Parathyroid adenoma (tissue), 2 donors: ENCODE results near the gene TGM4.
"Not testable (repeated sequence)": the region's sequence is repeated elsewhere in the genome, so short reads cannot be mapped to it uniquely, and the experiment has no call there.

Experiments
- H2AFZ ChIP-seq: fragments of 300-600 bp; sonication (generic); one replicate; pipeline ENCODE4 v1.7.0; 2017; ENCODE audit warnings: antibody characterized with exemption, mild to moderate bottlenecking
- H3K27ac ChIP-seq: fragments of 300-600 bp; sonication (generic); one replicate; pipeline ENCODE4 v1.7.0; 2017
- H3K27me3 ChIP-seq: fragments of 300-600 bp; sonication (generic); one replicate; pipeline ENCODE4 v1.7.0; 2017; ENCODE audit warnings: low read length; ENCODE audit not compliant: control insufficient read depth, insufficient read depth
- H3K36me3 ChIP-seq: fragments of 300-600 bp; sonication (generic); one replicate; pipeline ENCODE4 v1.7.0; 2017; ENCODE audit warnings: low read length; ENCODE audit not compliant: control insufficient read depth, insufficient read depth
- H3K4me1 ChIP-seq: fragments of 300-600 bp; sonication (generic); one replicate; pipeline ENCODE4 v1.7.0; 2017; ENCODE audit warnings: control low read depth
- H3K4me2 ChIP-seq: fragments of 300-600 bp; sonication (generic); one replicate; pipeline ENCODE4 v1.7.0; 2017; ENCODE audit warnings: low read length
- H3K4me3 ChIP-seq: fragments of 300-600 bp; sonication (generic); one replicate; pipeline ENCODE4 v1.7.0; 2017; ENCODE audit warnings: low read depth, low read length
- H3K79me2 ChIP-seq: fragments of 300-600 bp; sonication (generic); one replicate; pipeline ENCODE4 v1.7.0; 2017; ENCODE audit warnings: control low read depth
- H3K9ac ChIP-seq: fragments of 300-600 bp; sonication (generic); one replicate; pipeline ENCODE4 v1.7.0; 2017; ENCODE audit warnings: mild to moderate bottlenecking
- H3K9me3 ChIP-seq: fragments of 300-600 bp; sonication (generic); one replicate; pipeline ENCODE4 v1.7.0; 2017; ENCODE audit warnings: low read length; ENCODE audit not compliant: control insufficient read depth
- TF ChIP-seq, protein P1 (sequence below): fragments of 300-600 bp; sonication (generic); IDR thresholded peaks from one replicate; pipeline ENCODE4 v1.7.0; 2017; ENCODE audit warnings: antibody characterized with exemption, mild to moderate bottlenecking
- donor health status: primary hyperparathyroidism.

Gene TGM4

DNA sequence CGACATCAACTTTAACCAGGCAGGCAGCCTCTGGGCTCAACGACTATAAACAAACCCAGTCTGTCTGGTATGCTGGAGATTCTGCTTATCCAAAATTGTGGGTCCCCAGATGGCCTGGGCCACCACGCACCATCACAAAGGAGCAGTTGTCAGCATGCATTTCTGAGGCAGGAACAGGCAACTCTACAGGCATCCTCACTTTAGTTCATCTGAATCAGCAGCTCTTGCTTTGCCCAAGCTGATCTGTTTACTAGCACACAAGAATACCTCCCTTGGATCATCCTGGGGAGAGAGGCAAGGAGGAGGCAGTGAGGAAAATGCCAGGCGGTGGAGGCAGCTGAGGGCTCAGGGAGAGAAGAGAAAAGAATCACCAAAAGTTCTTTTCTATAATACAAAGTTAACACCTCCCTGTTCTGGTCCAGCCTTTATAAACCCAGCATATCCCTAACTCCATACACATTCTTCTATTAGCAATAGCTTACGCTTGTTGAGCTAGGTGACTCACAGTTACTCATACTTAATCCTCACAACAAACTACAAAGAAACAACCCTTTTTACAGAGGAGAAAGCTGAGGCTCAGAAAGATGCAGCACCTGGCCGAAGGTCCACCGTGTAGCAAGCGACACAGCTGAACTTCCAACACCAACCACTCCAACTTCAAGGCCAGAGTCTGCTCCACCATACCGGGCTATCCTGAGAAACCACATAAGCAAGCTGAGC lies 68.0 kb downstream of the TGM4 start:
- Histone ChIP-seq H3K9ac (no peak overlapping the region), H3K27ac (no peak overlapping the region), H3K9me3 (no peaks in the 10 kb centered on the region), H3K4me3 (no peak overlapping the region), H3K36me3 (no peaks in the 10 kb centered on the region), H3K27me3 (no peaks in the 10 kb centered on the region), H2AFZ (no peak overlapping the region), H3K79me2 (peaks cover 7% of the 10 kb centered on the region), H3K4me2 (no peak overlapping the region), H3K4me1 (no peaks in the 10 kb centered on the region)
- TF ChIP-seq, protein P1, sequence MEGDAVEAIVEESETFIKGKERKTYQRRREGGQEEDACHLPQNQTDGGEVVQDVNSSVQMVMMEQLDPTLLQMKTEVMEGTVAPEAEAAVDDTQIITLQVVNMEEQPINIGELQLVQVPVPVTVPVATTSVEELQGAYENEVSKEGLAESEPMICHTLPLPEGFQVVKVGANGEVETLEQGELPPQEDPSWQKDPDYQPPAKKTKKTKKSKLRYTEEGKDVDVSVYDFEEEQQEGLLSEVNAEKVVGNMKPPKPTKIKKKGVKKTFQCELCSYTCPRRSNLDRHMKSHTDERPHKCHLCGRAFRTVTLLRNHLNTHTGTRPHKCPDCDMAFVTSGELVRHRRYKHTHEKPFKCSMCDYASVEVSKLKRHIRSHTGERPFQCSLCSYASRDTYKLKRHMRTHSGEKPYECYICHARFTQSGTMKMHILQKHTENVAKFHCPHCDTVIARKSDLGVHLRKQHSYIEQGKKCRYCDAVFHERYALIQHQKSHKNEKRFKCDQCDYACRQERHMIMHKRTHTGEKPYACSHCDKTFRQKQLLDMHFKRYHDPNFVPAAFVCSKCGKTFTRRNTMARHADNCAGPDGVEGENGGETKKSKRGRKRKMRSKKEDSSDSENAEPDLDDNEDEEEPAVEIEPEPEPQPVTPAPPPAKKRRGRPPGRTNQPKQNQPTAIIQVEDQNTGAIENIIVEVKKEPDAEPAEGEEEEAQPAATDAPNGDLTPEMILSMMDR: no peak

DNA sequence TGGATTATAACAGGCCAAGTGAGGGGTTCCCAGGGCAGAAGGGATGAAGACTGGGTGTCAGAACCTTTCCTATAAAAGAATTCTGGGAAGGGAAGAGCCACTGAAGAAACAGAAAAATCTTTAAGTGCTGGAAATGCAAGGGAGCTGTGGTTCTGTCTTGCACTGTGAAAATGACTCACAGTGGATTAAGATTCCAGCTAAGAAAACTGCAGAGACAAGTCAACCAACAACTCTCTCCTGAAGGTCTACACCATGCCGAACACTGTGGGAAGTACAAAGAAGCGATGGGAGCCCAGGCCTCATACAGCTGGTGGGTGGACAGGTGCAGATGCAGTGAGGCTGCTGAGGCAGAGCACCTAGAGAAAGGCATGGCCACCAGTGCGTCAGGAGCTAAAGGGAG lies 73.8 kb downstream of the TGM4 start:
- Histone ChIP-seq H3K4me2 (no peak overlapping the region), H3K9ac (no peak overlapping the region), H3K4me3 (no peak overlapping the region), H3K27ac (no peak overlapping the region), H3K9me3 (no peaks in the 10 kb centered on the region), H3K36me3 (no peaks in the 10 kb centered on the region), H3K79me2 (peaks cover 9% of the 10 kb centered on the region), H3K27me3 (no peaks in the 10 kb centered on the region), H3K4me1 (no peaks in the 10 kb centered on the region), H2AFZ (no peak overlapping the region)
- TF ChIP-seq, protein P1: no peak

DNA sequence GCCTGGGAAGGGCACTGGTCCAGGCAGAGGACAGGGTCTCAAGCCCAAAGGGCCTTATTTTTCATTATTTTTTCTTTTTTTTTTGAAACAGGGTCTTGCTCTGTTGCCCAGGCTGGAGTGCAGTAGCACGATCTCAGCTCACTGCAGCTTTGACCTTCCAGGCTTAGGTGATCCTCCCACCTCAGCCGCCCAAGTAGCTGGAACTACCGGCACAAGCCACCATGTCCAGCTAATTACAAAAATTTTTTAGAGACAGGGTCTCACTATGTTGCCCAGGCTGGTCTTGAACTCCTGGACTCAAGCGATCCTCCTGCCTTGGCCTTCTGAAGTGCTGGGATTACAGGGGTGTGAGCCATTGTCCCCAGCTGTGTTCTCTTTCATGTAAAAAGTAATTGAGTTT lies 75.4 kb downstream of the TGM4 start:
- H3K4me2 ChIP-seq, H3K4me1 ChIP-seq, H3K36me3 ChIP-seq, H3K27me3 ChIP-seq, H3K9ac ChIP-seq, H2AFZ ChIP-seq, H3K9me3 ChIP-seq, H3K27ac ChIP-seq, H3K4me3 ChIP-seq: not testable (repeated sequence)
- H3K79me2 ChIP-seq: peaks cover 18% of the 10 kb centered on the region

DNA sequence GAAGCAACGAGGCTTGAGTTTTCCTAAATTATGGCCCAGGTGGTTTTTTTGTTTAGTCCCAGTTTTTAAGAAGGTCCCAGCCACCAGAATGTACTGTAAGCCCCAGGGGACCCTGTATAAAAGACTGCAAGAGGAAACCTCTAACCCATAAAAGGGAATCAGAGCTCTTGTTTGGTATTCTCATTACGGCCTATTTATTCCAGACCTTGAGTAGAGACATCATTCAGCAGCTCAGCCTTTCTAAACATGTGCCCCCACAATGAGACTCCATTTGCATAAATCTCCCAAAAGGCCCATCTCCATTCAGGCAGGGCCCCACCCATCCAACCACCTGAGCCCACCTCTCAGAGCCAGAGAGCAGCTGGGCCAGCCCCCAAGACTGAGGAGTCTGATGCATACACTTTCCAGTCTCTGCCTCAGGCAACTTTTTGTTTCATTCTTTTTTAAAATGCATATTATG lies 75.9 kb downstream of the TGM4 start:
- peaks cover 21% of the 10 kb centered on the region for H3K79me2 ChIP-seq
- no peaks in the 10 kb centered on the region for H3K27me3 ChIP-seq
- H2AFZ ChIP-seq: no peak overlapping the region
- H3K4me2 ChIP-seq: no peak overlapping the region
- H3K36me3 ChIP-seq: no peaks in the 10 kb centered on the region
- no peaks in the 10 kb centered on the region for H3K4me1 ChIP-seq
- no peak overlapping the region for H3K27ac ChIP-seq
- TF ChIP-seq, protein P1: no peak
- H3K9me3 ChIP-seq: no peaks in the 10 kb centered on the region
- no peak overlapping the region for H3K9ac ChIP-seq
- no peak overlapping the region for H3K4me3 ChIP-seq

DNA sequence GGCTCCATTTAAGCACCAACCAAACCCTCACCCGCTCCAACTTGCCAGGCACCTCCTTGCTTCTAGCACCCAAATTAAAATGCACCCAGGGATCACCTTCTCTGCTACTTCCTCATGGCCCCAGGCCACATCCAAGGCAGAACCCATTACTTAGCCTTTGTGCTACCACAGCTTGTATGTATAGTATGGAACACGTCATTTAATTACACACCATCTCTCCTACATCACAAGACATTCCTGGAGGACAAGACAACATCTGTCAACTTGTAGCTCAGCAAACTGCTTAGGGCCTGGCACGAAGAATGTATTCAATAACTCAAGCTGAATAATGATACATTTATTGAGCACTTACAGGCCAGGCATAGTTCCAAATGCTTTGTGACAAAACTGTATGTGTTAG lies 78.3 kb downstream of the TGM4 start:
- TF ChIP-seq, protein P1: no peak
- Histone ChIP-seq H3K4me3 (no peak overlapping the region), H3K9ac (no peak overlapping the region), H3K36me3 (no peaks in the 10 kb centered on the region), H3K79me2 (peaks cover 34% of the 10 kb centered on the region), H3K27me3 (no peaks in the 10 kb centered on the region), H3K27ac (no peak overlapping the region), H3K4me2 (no peak overlapping the region), H3K4me1 (no peaks in the 10 kb centered on the region), H2AFZ (no peak overlapping the region), H3K9me3 (no peaks in the 10 kb centered on the region)
